ENCODE measurements around the gene SELENON.

DNA sequence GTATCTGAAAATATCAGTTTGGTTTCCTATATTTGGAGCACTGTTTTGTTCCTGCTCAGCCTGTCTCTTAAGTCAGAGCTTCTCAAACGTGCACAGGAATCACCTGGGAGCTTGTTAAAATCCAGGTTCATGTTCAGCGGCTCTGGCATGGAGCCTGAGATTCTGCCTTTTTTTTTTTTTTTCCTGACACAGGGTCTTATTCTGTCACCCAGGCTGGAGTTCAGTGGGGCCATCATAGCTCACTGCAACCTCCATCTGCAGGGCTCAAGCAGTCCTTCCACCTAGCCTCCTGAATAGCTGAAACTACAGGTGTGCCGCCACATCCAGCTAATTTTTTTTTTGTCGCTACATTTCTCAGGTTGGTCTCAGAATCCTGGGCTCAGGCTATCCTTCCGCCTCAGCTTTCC lies 12.2 kb upstream of the SELENON start:
- TF ChIP-seq, protein P1, sequence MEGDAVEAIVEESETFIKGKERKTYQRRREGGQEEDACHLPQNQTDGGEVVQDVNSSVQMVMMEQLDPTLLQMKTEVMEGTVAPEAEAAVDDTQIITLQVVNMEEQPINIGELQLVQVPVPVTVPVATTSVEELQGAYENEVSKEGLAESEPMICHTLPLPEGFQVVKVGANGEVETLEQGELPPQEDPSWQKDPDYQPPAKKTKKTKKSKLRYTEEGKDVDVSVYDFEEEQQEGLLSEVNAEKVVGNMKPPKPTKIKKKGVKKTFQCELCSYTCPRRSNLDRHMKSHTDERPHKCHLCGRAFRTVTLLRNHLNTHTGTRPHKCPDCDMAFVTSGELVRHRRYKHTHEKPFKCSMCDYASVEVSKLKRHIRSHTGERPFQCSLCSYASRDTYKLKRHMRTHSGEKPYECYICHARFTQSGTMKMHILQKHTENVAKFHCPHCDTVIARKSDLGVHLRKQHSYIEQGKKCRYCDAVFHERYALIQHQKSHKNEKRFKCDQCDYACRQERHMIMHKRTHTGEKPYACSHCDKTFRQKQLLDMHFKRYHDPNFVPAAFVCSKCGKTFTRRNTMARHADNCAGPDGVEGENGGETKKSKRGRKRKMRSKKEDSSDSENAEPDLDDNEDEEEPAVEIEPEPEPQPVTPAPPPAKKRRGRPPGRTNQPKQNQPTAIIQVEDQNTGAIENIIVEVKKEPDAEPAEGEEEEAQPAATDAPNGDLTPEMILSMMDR (conservative IDR thresholded peaks at IDR 0.05; ENCODE audit: low read length): no peak
- no peak for TF ChIP-seq EZH2phosphoT487 (IDR thresholded peaks at IDR 0.05; ENCODE audit: borderline replicate concordance, low read depth, low read length)
